GM18505 (cell line): Measurements from ENCODE around the gene MYT1.

Experiments
- ATAC-seq: cut with Tn5 transposase; IDR thresholded peaks from one replicate; pipeline ENCODE4 v1.9.1; 2021; ENCODE audit not compliant: unreplicated experiment
- POLR2A ChIP-seq: IDR thresholded peaks from 4 replicates; pipeline ENCODE4 v1.6.1; 2011; ENCODE audit warnings: borderline replicate concordance; ENCODE audit not compliant: insufficient read depth, insufficient read length; ENCODE audit errors: extremely low read depth

MYT1 gene

DNA sequence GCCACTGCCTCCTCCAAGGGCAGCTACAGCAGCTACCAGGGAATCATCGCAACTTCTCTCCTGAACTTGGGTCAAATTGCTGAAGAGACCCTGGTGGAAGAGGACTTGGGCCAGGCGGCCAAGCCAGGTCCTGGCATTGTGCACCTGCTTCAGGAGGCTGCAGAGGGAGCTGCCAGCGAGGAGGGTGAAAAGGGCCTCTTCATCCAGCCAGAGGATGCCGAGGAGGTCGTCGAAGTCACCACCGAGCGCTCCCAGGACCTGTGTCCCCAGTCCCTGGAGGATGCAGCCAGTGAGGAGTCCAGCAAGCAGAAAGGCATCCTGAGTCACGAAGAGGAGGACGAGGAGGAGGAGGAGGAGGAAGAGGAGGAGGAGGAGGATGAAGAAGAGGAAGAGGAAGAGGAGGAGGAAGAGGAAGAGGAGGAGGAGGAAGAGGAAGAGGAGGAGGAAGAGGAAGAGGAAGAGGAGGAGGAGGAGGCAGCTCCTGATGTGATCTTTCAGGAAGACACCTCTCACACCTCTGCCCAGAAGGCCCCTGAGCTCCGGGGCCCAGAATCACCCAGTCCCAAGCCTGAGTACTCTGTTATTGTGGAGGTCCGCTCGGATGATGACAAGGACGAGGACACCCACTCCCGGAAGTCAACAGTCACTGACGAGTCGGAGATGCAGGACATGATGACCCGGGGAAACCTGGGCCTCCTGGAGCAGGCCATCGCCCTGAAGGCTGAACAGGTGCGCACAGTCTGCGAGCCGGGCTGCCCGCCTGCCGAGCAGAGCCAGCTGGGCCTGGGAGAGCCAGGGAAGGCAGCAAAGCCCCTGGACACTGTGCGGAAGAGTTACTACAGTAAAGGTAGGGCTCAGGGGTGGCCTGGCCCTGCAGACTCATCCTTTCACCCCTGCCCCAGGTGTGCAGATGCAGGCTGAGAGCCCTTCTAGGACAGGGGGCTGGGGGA lies 43.7 kb downstream of the MYT1 start:
- no peak for ATAC-seq
- no peak for TF ChIP-seq POLR2A

GRCh38 chr20:64209148-64209547 lies 44.9 kb downstream of the MYT1 start:
- no peak for ATAC-seq
- no peak for TF ChIP-seq POLR2A

DNA sequence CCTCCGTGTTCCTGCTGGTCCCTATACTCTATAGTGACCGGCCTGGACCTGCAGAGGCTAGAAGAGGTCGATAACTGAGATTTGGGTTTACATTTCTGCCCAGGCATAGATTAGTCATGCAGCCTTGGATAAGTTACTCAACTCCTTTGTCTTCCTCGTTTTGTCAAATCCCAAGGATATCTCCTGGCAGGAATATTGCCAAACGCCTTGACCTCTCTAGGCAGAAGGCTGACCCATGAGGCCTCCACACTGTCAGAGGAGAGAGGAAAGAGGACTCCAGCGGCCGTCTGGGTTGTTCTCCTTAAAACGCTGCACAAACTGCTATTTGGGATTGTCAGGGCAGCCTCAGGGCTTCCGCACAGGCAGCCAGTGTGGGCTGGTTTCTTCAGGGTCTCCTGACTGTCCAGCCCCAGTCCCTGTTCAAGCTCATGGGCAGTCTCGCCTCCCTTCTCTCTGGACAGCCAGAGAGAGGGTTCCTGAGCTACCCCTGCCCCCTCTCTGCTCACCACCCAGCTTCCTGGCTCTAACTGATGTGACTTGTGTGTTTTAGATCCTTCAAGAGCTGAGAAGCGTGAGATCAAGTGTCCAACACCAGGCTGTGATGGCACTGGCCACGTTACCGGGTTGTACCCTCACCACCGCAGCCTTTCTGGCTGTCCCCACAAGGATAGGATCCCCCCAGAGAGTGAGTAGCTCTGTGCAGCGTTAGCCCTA lies 46.6 kb downstream of the MYT1 start:
- no peak for ATAC-seq
- no peak for TF ChIP-seq POLR2A

DNA sequence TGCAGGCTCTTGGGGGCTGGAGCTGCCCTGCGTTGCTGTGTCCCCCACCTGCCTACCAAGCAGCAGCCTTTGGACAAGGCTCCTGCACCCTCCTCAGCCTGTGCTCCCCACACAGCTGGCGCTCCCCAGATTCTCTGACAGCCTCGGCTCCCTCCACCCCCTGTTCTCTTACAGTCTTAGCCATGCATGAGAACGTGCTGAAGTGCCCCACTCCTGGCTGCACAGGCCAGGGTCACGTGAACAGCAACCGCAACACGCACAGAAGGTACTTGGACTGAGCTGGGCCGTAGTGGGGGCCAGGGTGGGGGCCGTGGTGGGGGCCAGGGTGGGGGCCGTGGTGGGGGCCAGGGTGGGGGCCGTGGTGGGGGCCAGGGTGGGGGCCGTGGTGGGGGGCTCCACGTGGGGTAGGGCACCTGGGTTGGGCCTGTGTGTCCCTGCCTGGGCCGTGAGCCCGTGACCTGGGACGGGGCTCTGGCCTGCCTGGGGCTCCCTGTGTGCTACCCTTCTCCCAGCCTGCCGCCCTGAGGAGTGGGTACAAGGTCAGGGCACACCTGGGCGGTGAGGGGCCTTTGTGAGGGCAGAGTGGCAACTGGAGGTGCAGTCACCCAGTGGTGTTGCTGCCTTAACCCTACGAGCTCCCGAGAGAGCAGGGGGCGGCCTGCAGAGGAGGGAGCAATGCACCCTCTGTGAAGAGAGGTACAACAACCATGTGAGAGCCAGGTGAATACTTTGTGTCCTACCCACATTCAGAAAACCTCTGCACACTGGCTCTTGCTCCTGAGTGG lies 47.8 kb downstream of the MYT1 start:
- no peak for TF ChIP-seq POLR2A

GRCh38 chr20:64212755-64213154 lies 48.5 kb downstream of the MYT1 start:
- no peak for ATAC-seq
- no peak for TF ChIP-seq POLR2A

More for the DNA sequence above, 47.8 kb downstream of the MYT1 start:
- no peak for ATAC-seq

DNA sequence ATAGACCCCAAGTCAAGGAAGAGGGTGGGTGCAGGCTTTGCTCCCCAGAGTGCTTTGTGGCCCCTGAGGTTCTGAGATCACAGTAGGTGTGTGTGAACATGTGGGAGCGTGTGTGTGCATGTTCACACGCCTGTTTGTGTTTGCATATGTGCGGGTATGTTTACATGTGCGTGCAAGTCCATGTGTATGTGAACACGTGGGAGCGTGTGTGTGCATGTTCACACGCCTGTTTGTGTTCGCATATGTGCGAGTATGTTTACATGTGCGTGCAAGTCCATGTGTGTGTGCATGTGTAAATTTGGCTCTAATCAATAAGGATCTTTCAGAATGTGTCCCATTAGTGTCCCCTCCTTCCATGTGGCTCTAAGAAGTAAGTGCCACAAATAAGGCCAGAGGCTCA lies 49.9 kb downstream of the MYT1 start:
- TF ChIP-seq POLR2A = no peak

GRCh38 chr20:64214952-64215351 lies 50.7 kb downstream of the MYT1 start:
- ATAC-seq = no peak
- TF ChIP-seq POLR2A = no peak

More for the DNA sequence above, 49.9 kb downstream of the MYT1 start:
- no peak for ATAC-seq

GRCh38 chr20:64216036-64216435 lies 51.8 kb downstream of the MYT1 start:
- no peak for ATAC-seq
- TF ChIP-seq POLR2A = no peak

- no peak for ATAC-seq
- TF ChIP-seq POLR2A = no peak
Measured at GRCh38 chr20:64216910-64217309, 52.7 kb downstream of the MYT1 start.

- no peak for TF ChIP-seq POLR2A
- no peak for ATAC-seq
Measured at GRCh38 chr20:64217539-64218221, 53.4 kb downstream of the MYT1 start.

GRCh38 chr20:64219202-64219601 lies 55.0 kb downstream of the MYT1 start:
- no peak for TF ChIP-seq POLR2A
- ATAC-seq = no peak

GRCh38 chr20:64219730-64220129 lies 55.5 kb downstream of the MYT1 start:
- TF ChIP-seq POLR2A = no peak
- ATAC-seq = no peak
